Stomach (tissue), 4 donors: ENCODE results near the gene IRAG1.

ENCODE experiments used
- POLR2A ChIP-seq, 4 donors: fragments of 450-650 bp; IDR thresholded peaks; one replicate each; pipeline ENCODE4 v1.6.1; 2016; ENCODE audit warnings: antibody characterized with exemption in 4 of 4, control low read depth in 2 of 4, mild to moderate bottlenecking in 1 of 4, moderate library complexity in 1 of 4
- POLR2AphosphoS5 ChIP-seq, 3 donors: sonication (generic); formaldehyde crosslinking; IDR thresholded peaks; one replicate each; pipeline ENCODE4 v1.6.1; 2016; ENCODE audit warnings: antibody characterized with exemption in 3 of 3
- TF ChIP-seq, protein P1 (sequence below), 7 experiments: fragments of 450-650 bp in 4 of 7; fragments of 200-600 bp in 3 of 7; sonication (generic) in 3 of 7; IDR thresholded peaks; one replicate each; pipeline ENCODE4 v1.5.1; 2016 to 2019; ENCODE audit warnings: antibody characterized with exemption in 7 of 7, control low read depth in 2 of 7, mild to moderate bottlenecking in 1 of 7

GRCh38 chr11:10673501-10674062, 20.0 kb downstream of the IRAG1 start:
- TF ChIP-seq POLR2AphosphoS5 (IDR thresholded peaks at IDR 0.05) (no peak), POLR2A (IDR thresholded peaks at IDR 0.05) (no peak)
- TF ChIP-seq, protein P1, sequence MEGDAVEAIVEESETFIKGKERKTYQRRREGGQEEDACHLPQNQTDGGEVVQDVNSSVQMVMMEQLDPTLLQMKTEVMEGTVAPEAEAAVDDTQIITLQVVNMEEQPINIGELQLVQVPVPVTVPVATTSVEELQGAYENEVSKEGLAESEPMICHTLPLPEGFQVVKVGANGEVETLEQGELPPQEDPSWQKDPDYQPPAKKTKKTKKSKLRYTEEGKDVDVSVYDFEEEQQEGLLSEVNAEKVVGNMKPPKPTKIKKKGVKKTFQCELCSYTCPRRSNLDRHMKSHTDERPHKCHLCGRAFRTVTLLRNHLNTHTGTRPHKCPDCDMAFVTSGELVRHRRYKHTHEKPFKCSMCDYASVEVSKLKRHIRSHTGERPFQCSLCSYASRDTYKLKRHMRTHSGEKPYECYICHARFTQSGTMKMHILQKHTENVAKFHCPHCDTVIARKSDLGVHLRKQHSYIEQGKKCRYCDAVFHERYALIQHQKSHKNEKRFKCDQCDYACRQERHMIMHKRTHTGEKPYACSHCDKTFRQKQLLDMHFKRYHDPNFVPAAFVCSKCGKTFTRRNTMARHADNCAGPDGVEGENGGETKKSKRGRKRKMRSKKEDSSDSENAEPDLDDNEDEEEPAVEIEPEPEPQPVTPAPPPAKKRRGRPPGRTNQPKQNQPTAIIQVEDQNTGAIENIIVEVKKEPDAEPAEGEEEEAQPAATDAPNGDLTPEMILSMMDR (IDR thresholded peaks at IDR 0.05) = no peak
